ENCODE results near the gene C20orf144.

DNA sequence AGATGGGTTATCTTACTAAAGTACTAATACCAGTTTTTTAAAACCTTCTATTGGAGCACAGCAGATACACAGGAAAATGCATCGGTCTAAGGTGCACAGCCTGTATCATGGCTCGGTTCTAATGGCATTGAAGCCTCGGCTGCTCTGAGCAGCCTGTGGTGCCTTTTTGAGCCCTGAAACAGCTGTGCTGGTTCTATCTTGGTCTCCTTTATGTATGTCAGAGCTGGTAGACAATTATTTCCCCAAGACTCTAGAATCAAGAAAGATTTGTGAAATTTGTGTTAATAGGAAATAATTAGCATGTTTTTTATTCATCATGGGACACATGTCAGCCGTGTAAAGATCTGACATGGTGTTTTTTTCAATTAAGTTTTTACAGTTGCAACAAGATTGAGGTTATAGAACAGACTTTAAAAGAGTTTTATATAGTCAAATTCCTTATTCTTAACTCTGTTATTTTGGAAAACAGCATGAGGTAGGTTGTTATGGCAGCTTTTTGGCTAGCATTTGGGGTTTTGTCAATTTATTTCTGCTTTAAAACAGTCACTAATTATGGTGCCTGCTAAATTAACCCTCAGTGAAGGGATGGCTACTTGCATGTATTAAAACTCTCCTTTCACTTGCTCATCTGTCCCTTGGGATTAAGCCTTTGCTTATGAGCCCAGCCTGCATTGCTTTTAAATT, 40.3 kb upstream of the C20orf144 start:
- TF ChIP-seq, protein P1, sequence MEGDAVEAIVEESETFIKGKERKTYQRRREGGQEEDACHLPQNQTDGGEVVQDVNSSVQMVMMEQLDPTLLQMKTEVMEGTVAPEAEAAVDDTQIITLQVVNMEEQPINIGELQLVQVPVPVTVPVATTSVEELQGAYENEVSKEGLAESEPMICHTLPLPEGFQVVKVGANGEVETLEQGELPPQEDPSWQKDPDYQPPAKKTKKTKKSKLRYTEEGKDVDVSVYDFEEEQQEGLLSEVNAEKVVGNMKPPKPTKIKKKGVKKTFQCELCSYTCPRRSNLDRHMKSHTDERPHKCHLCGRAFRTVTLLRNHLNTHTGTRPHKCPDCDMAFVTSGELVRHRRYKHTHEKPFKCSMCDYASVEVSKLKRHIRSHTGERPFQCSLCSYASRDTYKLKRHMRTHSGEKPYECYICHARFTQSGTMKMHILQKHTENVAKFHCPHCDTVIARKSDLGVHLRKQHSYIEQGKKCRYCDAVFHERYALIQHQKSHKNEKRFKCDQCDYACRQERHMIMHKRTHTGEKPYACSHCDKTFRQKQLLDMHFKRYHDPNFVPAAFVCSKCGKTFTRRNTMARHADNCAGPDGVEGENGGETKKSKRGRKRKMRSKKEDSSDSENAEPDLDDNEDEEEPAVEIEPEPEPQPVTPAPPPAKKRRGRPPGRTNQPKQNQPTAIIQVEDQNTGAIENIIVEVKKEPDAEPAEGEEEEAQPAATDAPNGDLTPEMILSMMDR (IDR thresholded peaks at IDR 0.05) = no peak
- TF ChIP-seq POLR2A (IDR thresholded peaks at IDR 0.05) = no peak

All from transverse colon (tissue), 3 donors.